ENCODE results near the gene PTPRN2. TPM values are rescaled to one million over a fixed set of nuclear protein-coding genes. Genes with fewer than 3 reads are reported as not detected.

Gene PTPRN2
- total RNA-seq, 1 donor from 2014 or later: 15.4 TPM

DNA sequence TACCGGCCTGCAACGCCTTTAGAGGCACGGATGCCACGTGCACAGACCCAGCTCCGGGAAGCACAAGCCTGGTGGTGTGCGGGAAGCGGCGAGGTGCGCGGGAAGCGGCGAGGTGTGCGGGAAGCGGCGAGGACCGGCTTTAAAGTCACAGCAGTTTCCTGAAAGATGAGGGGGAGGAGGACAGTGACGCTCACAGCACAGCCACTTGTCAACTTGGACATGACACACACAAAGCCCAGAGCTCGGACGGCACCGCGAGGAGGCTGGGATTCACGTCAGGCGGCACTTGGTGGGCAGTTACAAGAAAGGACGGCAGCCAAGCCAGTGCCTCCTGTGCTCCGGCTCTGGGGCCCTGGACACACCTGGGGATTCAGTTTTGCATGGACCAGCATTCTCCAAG is 724.9 kb downstream of the PTPRN2 start:
- Mint-ChIP-seq H3K36me3 (no peaks in the 10 kb centered on the region), H3K27me3 (peaks cover 5% of the 10 kb centered on the region), H3K9me3 (no peaks in the 10 kb centered on the region), H3K27ac (no peak overlapping the region), H3K4me3 (no peak overlapping the region), H3K4me1 (ENCODE audit: unreplicated experiment) (peaks cover 8% of the 10 kb centered on the region)
- TF ChIP-seq, protein P1, sequence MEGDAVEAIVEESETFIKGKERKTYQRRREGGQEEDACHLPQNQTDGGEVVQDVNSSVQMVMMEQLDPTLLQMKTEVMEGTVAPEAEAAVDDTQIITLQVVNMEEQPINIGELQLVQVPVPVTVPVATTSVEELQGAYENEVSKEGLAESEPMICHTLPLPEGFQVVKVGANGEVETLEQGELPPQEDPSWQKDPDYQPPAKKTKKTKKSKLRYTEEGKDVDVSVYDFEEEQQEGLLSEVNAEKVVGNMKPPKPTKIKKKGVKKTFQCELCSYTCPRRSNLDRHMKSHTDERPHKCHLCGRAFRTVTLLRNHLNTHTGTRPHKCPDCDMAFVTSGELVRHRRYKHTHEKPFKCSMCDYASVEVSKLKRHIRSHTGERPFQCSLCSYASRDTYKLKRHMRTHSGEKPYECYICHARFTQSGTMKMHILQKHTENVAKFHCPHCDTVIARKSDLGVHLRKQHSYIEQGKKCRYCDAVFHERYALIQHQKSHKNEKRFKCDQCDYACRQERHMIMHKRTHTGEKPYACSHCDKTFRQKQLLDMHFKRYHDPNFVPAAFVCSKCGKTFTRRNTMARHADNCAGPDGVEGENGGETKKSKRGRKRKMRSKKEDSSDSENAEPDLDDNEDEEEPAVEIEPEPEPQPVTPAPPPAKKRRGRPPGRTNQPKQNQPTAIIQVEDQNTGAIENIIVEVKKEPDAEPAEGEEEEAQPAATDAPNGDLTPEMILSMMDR (conservative IDR thresholded peaks at IDR 0.05): no peak
- no peak for DNase-seq (ENCODE audit: extremely low spot score, unreplicated experiment)

DNA sequence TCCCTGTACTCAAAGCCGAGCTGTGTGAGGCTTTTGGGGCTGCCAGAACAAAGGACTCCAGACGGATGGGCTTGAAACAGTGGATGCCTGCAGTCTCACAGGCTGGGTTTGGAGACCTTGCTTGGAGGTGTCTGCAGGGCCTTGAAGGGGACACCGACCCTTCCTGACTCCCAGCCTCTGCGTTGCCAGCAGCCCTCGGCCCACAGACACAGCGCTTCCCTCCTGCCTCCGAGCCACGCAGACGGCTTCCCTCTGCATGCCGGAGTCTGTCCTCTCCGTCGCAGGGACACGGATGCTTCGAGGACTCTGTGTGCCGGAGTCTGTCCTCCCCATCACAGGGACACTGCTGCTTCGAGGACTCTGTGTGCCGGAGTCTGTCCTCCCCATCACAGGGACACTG is 726.1 kb downstream of the PTPRN2 start:
- TF ChIP-seq, protein P1 (conservative IDR thresholded peaks at IDR 0.05): no peak
- H3K27ac Mint-ChIP-seq: no peak overlapping the region
- peaks cover 5% of the 10 kb centered on the region for H3K27me3 Mint-ChIP-seq
- no peak overlapping the region for H3K4me3 Mint-ChIP-seq
- no peak for DNase-seq (ENCODE audit: extremely low spot score, unreplicated experiment)
- no peaks in the 10 kb centered on the region for H3K9me3 Mint-ChIP-seq
- no peaks in the 10 kb centered on the region for H3K36me3 Mint-ChIP-seq
- H3K4me1 Mint-ChIP-seq (ENCODE audit: unreplicated experiment): peaks cover 8% of the 10 kb centered on the region

DNA sequence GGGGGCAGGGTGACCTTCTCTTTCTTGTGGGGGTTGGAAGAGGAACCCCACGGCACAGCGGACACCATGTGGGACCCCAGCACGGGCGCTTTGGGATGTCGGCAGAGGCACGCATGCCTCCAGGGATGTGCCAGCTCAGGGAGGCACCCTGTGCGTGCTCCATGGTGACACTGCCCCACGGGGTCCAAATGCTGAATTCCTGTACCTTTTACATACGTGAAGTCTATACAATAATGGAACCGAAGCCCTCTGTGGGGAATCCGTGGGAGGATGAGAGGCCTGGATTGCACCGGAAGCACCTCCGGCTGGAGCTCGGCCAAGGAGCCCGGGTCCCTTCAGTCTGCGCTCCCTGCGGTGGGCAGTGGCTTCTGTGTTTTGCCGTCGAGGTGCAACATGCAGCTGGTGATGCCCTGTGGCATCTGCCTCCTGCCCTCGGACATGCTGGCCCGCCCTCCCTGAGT is 726.6 kb downstream of the PTPRN2 start:
- no peak for DNase-seq (ENCODE audit: extremely low spot score, unreplicated experiment)
- Mint-ChIP-seq H3K27ac (no peak overlapping the region), H3K36me3 (no peaks in the 10 kb centered on the region), H3K27me3 (peaks cover 5% of the 10 kb centered on the region), H3K4me3 (no peak overlapping the region), H3K4me1 (ENCODE audit: unreplicated experiment) (peaks cover 10% of the 10 kb centered on the region), H3K9me3 (no peaks in the 10 kb centered on the region)
- TF ChIP-seq, protein P1 (conservative IDR thresholded peaks at IDR 0.05): no peak

DNA sequence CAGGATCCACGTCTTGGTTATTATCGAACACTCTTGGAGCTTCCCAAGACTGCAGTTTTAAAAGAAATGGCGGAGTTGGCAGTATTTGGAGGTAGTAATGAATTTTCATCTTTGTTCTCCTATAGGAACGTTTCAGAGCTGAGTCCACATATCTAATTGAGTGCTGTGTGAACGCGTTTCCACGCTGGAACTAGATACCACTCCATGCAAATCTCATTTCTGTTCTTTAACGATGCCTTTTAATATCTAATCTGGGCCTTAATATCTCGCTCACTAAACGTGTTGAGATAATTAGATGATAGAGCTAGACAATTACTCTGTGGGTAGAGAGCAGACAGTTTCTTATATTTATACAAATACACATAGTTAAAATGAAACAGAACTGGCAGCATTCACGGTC is 727.2 kb downstream of the PTPRN2 start:
- DNase-seq (ENCODE audit: extremely low spot score, unreplicated experiment): no peak
- peaks cover 5% of the 10 kb centered on the region for H3K27me3 Mint-ChIP-seq
- no peak overlapping the region for H3K27ac Mint-ChIP-seq
- H3K4me3 Mint-ChIP-seq: no peak overlapping the region
- TF ChIP-seq, protein P1 (conservative IDR thresholded peaks at IDR 0.05): no peak
- H3K36me3 Mint-ChIP-seq: no peaks in the 10 kb centered on the region
- H3K4me1 Mint-ChIP-seq (ENCODE audit: unreplicated experiment): peaks cover 16% of the 10 kb centered on the region
- no peaks in the 10 kb centered on the region for H3K9me3 Mint-ChIP-seq

DNA sequence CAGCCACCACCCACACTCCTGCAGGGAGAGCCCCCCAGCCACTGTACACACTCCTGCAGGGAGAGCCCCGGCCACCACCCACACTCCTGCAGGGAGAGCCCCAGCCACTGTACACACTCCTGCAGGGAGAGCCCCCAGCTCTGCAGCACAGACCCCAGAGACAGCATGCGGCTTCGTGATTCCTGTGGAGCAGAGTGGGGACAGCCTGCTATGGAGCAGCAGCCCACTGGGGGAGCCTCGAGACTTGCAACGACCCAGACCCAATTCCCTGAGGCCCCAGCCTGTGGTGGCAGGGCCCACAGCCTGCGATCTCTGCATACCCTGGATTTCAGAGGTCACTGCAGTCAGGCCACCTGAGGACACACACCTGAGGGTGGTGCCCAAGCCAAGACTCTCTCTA is 727.7 kb downstream of the PTPRN2 start:
- DNase-seq (ENCODE audit: extremely low spot score, unreplicated experiment): no peak
- Mint-ChIP-seq H3K4me3 (no peak overlapping the region), H3K36me3 (no peaks in the 10 kb centered on the region), H3K4me1 (ENCODE audit: unreplicated experiment) (peaks cover 19% of the 10 kb centered on the region), H3K9me3 (no peaks in the 10 kb centered on the region), H3K27ac (no peak overlapping the region), H3K27me3 (peaks cover 5% of the 10 kb centered on the region)
- TF ChIP-seq, protein P1 (conservative IDR thresholded peaks at IDR 0.05): no peak

DNA sequence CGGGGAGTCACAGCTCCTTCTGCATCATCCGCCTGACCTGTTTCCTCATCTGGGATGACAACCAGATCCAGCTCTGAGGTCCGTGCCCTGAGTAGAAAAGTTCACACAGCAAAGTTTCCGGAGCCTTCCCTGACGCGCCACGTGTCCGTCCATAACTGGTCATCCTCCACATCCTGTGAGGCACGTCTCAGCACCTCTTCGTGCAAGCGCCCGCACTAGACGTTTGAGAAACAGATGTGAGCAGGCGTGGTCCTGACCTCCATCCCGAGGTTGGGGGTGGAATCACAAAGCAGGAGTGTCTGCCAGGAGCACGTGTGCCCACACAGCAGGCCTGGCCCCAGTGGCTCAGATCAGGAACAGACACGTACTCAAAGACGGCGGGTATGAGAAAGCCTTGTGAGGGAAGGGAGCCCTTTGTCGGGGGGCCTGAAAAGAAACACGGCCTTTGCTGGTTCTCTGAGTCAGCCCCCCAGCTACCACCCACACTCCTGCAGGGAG is 730.0 kb downstream of the PTPRN2 start:
- DNase-seq (ENCODE audit: extremely low spot score, unreplicated experiment): no peak
- Mint-ChIP-seq H3K4me1 (ENCODE audit: unreplicated experiment) (peaks cover 19% of the 10 kb centered on the region), H3K27ac (no peak overlapping the region), H3K36me3 (no peaks in the 10 kb centered on the region), H3K4me3 (no peak overlapping the region), H3K27me3 (peaks cover 5% of the 10 kb centered on the region), H3K9me3 (no peaks in the 10 kb centered on the region)
- TF ChIP-seq, protein P1 (conservative IDR thresholded peaks at IDR 0.05): no peak

All from type B pancreatic cell (in vitro differentiated cells).